Neuronal stem cell (in vitro differentiated cells): ENCODE data around the gene KLF15.
A peak's percentile ranks its signal among the peaks of the same experiment; 100 is the strongest.

Experiments
- DNase-seq: peaks from one replicate; pipeline ENCODE4 v3.0.0-alpha.2; 2013; ENCODE audit warnings: low spot score
- H2AFZ ChIP-seq: one replicate; pipeline ENCODE4 v1.6.1; 2013; ENCODE audit warnings: mild to moderate bottlenecking, low read length, inconsistent platforms
- H2AK5ac ChIP-seq: 2 replicates; pipeline ENCODE4 v1.6.1; 2013; ENCODE audit warnings: low read depth, mild to moderate bottlenecking, inconsistent platforms, low read length, moderate library complexity, mixed read lengths
- H2BK120ac ChIP-seq: 2 replicates; pipeline ENCODE4 v1.6.1; 2013; ENCODE audit warnings: low read depth, mild to moderate bottlenecking, inconsistent platforms, low read length, moderate library complexity, mixed read lengths
- H2BK12ac ChIP-seq: one replicate; pipeline ENCODE4 v1.6.1; 2013; ENCODE audit warnings: low read length, inconsistent platforms
- H2BK15ac ChIP-seq: 2 replicates; pipeline ENCODE4 v1.6.1; 2013; ENCODE audit warnings: mild to moderate bottlenecking, low read length, inconsistent platforms, mixed read lengths
- H2BK5ac ChIP-seq: one replicate; pipeline ENCODE4 v1.6.1; 2013; ENCODE audit warnings: inconsistent platforms, mild to moderate bottlenecking, low read length, moderate library complexity
- H3K14ac ChIP-seq: one replicate; pipeline ENCODE4 v1.6.1; 2013; ENCODE audit warnings: low read length, inconsistent platforms
- H3K18ac ChIP-seq: 2 replicates; pipeline ENCODE4 v1.6.1; 2013; ENCODE audit warnings: low read length, inconsistent platforms
- H3K23ac ChIP-seq: 2 replicates; pipeline ENCODE4 v1.6.1; 2013; ENCODE audit warnings: low read depth, mild to moderate bottlenecking, mixed read lengths, low read length, inconsistent platforms; ENCODE audit not compliant: poor library complexity
- H3K27ac ChIP-seq: replicated peaks from 3 replicates; pipeline ENCODE4 v1.5.1; 2013; ENCODE audit warnings: low read length, inconsistent platforms
- H3K27me3 ChIP-seq, 3 experiments: 2 replicates each; pipeline ENCODE4 v1.6.1; 2013; ENCODE audit warnings: low read length in 3 of 3, mild to moderate bottlenecking in 2 of 3, inconsistent platforms in 1 of 3, low read depth in 1 of 3, mixed read lengths in 1 of 3, moderate library complexity in 1 of 3; ENCODE audit not compliant: control insufficient read depth in 3 of 3, insufficient read depth in 3 of 3
- H3K36me3 ChIP-seq, 2 donors: replicated peaks in 1 of 2; 2 replicates each; pipeline ENCODE4 v1.6.1; 2013; ENCODE audit warnings: low read length in 2 of 2; ENCODE audit not compliant: control insufficient read depth in 2 of 2, insufficient read depth in 2 of 2
- H3K4ac ChIP-seq: 2 replicates; pipeline ENCODE4 v1.6.1; 2013; ENCODE audit warnings: inconsistent platforms, mild to moderate bottlenecking, low read length, moderate library complexity
- H3K4me1 ChIP-seq, 2 donors: 1 replicate in 1 of 2; 2 replicates in 1 of 2; pipeline ENCODE4 v1.6.1; 2013; ENCODE audit warnings: low read length in 2 of 2, low read depth in 1 of 2; ENCODE audit not compliant: control insufficient read depth in 2 of 2, insufficient read depth in 1 of 2
- H3K4me2 ChIP-seq: one replicate; pipeline ENCODE4 v1.6.1; 2013; ENCODE audit warnings: mild to moderate bottlenecking, low read length, inconsistent platforms; ENCODE audit not compliant: insufficient read depth, poor library complexity, severe bottlenecking
- H3K4me3 ChIP-seq, 2 donors: 2 replicates each; pipeline ENCODE4 v1.5.1; 2013; ENCODE audit warnings: low read length in 2 of 2, mild to moderate bottlenecking in 2 of 2, inconsistent platforms in 1 of 2, moderate library complexity in 1 of 2
- H3K79me1 ChIP-seq: one replicate; pipeline ENCODE4 v1.6.1; 2013; ENCODE audit warnings: low read depth, mild to moderate bottlenecking, inconsistent platforms, low read length, moderate library complexity
- H3K9ac ChIP-seq: one replicate; pipeline ENCODE4 v1.6.1; 2013; ENCODE audit warnings: mild to moderate bottlenecking, low read depth, low read length, inconsistent platforms; ENCODE audit not compliant: poor library complexity
- H3K9me3 ChIP-seq, 2 donors: replicated peaks in 1 of 2; 2 replicates each; pipeline versions ENCODE3 to v1.6.1; 2013; ENCODE audit warnings: low read length in 2 of 2, mild to moderate bottlenecking in 2 of 2, inconsistent platforms in 1 of 2, low read depth in 1 of 2, mixed read lengths in 1 of 2, moderate library complexity in 1 of 2; ENCODE audit not compliant: control insufficient read depth in 2 of 2, insufficient read depth in 1 of 2
- H4K8ac ChIP-seq: one replicate; pipeline ENCODE4 v1.6.1; 2013; ENCODE audit warnings: low read depth, mild to moderate bottlenecking, inconsistent platforms, low read length, moderate library complexity
- H4K91ac ChIP-seq: one replicate; pipeline ENCODE4 v1.6.1; 2013; ENCODE audit warnings: low read length, low read depth, mild to moderate bottlenecking, inconsistent platforms; ENCODE audit not compliant: poor library complexity
- WGBS, 2 donors: extraction: QIAGEN DNeasy Blood & Tissue Kit; methylation state at CpG; one replicate each; pipeline ENCODE4 v1.1.7; 2013; ENCODE audit warnings: missing lambda C conversion rate in 2 of 2, mixed read lengths in 1 of 2; ENCODE audit not compliant: insufficient read length in 2 of 2, insufficient replicate concordance in 1 of 2; ENCODE audit errors: extremely low coverage in 2 of 2; 5-methylcytosine and 5-hydroxymethylcytosine counted together

The KLF15 gene

DNA sequence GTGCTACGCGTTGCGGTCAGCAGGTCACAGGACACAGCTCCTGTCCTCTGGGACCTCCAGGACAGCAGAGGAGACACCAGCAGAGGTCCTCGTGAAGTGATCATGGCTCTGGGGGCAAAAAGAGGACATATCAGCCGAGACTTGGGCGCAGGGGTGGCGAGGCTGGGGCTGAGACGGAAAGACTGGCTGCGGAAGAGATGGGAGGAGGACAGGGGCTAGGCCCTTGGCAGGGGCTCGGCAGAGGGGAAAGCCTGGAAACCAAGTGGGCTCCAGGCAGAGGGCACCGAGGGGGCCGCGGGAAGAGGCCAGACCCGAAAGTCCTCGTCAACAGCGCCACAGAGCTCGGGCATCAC, 32.6 kb upstream of the KLF15 start:
- Histone ChIP-seq H3K27me3 (peaks cover 0 to 36% (median 8%) of the 10 kb centered on the region in 3 experiments), H2BK5ac (peak overlapping the region; percentile 0), H3K4ac (no peak overlapping the region), H4K91ac (no peak overlapping the region), H3K9ac (no peak overlapping the region), H3K14ac (peak overlapping the region; percentile 39), H3K9me3 (no peaks in the 10 kb centered on the region), H3K4me2 (peak overlapping the region; percentile 29), H3K18ac (peak overlapping the region; percentile 93), H2BK15ac (peak overlapping the region; percentile 82), H3K23ac (peak overlapping the region; percentile 8), H3K4me1 (peaks cover 6 to 12% of the 10 kb centered on the region in 2 donors), H3K27ac (no peak overlapping the region), H2BK12ac (peak overlapping the region; percentile 97), H3K36me3 (no peaks in the 10 kb centered on the region), H2AFZ (peak overlapping the region; percentile 92), H4K8ac (peak overlapping the region; percentile 99), H2BK120ac (no peak overlapping the region), H2AK5ac (no peak overlapping the region), H3K79me1 (no peaks in the 10 kb centered on the region), H3K4me3 (no peak overlapping the region)
- WGBS, 2 donors, result no CpG with 5 or more reads among the region's 17 CpGs
- no peak for DNase-seq

DNA sequence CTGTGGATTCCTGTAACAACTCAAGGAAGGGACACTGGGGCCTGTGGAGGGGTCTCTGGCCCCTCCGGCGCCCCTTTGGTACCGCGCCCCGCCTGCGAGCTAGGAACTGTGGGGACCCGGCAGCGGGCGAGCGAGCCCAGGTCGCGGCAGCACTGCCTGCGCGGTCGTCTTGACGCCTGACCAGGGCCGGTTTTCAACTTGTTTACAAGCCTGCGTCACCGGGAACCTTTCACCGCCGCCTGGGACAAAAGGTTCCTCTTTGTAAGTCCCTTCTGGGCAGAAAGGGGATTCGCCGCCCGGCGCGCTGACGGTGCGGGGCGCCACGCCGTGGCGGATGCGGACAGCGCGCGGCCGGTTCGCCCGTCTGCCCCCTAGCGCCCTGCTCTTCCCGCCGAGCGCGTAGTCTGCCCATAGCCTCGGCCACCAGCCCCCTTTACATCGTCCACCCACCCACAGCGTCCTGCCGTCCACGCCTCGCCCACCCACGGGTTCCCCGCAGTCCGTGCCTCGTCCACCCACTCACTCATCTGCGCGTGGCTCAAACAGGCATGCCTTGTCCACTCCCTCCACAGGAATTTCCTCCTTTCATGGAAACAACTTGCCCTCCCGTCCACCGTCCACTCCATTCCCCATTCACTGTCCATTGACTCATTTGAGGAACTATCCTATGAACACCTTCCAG, 32.0 kb upstream of the KLF15 start:
- Histone ChIP-seq H3K9me3 (no peaks in the 10 kb centered on the region), H3K27me3 (peaks cover 0 to 36% (median 8%) of the 10 kb centered on the region in 3 experiments)

DNA sequence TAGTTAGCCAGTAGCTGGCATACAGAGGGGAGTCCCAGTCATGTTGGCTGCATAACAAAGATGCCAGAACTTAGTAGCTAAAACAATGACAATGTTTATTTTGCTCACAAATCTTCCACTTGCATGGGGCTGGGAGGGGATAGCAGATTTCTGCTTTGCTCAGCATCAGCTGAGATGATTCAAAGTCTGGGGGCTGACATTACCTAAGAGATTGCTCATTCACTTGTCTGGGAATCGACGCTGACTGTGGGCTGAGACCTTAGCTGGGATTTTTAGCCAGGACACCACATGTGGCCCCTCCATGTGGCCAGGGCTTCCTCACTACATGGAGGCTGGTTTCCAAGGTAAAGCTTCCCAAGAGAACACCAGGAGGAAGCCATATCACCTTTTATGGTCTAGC, 24.8 kb upstream of the KLF15 start:
- no peak overlapping the region for H2AFZ ChIP-seq
- H2BK120ac ChIP-seq, result no peak overlapping the region
- H2BK15ac ChIP-seq, result no peak overlapping the region
- H3K23ac ChIP-seq, result no peak overlapping the region
- no peak overlapping the region for H3K14ac ChIP-seq
- no CpG with 5 or more reads among the region's 2 CpGs for WGBS, 2 donors
- no peak overlapping the region for H3K4me2 ChIP-seq
- no peak overlapping the region for H2AK5ac ChIP-seq
- no peak overlapping the region for H3K27ac ChIP-seq
- no peak for DNase-seq
- H4K91ac ChIP-seq, result no peak overlapping the region
- H4K8ac ChIP-seq, result no peak overlapping the region
- peaks cover 0 to 14% (median 0%) of the 10 kb centered on the region in 3 experiments for H3K27me3 ChIP-seq
- no peak overlapping the region for H2BK5ac ChIP-seq
- H3K9me3 ChIP-seq, result peaks cover 0 to 2% of the 10 kb centered on the region in 2 donors
- H3K18ac ChIP-seq, result no peak overlapping the region
- no peaks in the 10 kb centered on the region for H3K79me1 ChIP-seq
- H3K36me3 ChIP-seq, result no peaks in the 10 kb centered on the region
- H3K4ac ChIP-seq, result no peak overlapping the region
- H2BK12ac ChIP-seq, result no peak overlapping the region
- H3K4me3 ChIP-seq, result no peak overlapping the region
- H3K9ac ChIP-seq, result no peak overlapping the region
- H3K4me1 ChIP-seq, result peaks cover 0 to 4% of the 10 kb centered on the region in 2 donors

More for the DNA sequence above, 32.0 kb upstream of the KLF15 start:
- WGBS, 2 donors, result no CpG with 5 or more reads among the region's 58 CpGs
- Histone ChIP-seq H3K9ac (no peak overlapping the region), H3K36me3 (no peaks in the 10 kb centered on the region), H2AK5ac (no peak overlapping the region), H3K27ac (no peak overlapping the region), H3K23ac (peak overlapping the region; percentile 8), H3K79me1 (no peaks in the 10 kb centered on the region), H2BK15ac (peak overlapping the region; percentile 82), H3K4me3 (no peak overlapping the region), H2BK120ac (peak overlapping the region; percentile 99), H3K4me2 (peak overlapping the region; percentile 59), H4K8ac (peak overlapping the region; percentile 99), H3K14ac (peak overlapping the region; percentile 39), H3K4ac (no peak overlapping the region), H4K91ac (no peak overlapping the region), H2BK12ac (peak overlapping the region; percentile 97), H3K4me1 (peaks cover 2 to 9% of the 10 kb centered on the region in 2 donors), H3K18ac (peak overlapping the region; percentile 97), H2AFZ (peak overlapping the region; percentile 92), H2BK5ac (peak overlapping the region; percentile 0)
- peak; percentile 89 for DNase-seq

DNA sequence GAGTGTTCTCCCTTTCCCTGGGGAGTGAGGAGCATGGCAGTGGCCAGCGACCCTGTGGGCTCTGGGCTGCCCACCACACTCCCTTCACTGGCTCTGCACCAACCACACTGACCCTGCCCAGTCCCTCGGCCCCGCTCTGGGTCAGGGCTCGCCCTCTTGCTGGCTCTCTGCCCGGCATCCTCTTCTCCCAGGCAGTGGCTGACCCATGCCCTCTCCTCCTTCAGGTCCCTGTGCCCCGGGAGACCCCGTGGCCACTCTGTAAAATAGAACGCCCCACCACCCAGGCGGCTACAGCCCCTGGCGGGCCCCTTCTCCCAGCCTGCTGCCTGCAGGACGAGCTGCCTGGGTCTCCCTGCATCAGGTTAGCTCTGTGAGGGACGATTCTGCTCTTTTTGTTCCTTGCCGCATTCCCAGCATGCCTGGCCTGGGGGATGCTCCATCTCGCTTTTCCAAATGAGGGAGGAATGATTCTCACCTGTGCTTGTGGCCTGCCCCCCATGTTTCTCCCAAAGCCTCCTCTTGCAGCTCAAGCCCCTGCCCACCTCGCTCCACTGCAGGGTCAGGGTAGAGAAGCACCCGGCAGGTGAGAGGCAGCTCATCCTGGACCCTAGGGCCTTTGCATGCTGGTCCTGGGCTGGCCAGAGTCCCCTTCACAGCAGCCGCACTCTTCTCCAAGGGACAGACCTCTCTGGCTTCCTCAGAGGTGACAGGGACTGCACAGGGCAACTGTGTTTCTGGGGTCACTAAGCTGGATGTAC, 23.0 kb upstream of the KLF15 start:
- H3K4ac ChIP-seq, result no peak overlapping the region
- H3K4me2 ChIP-seq, result no peak overlapping the region
- peak overlapping the region; percentile 88 for H3K18ac ChIP-seq
- H3K36me3 ChIP-seq, result no peaks in the 10 kb centered on the region
- no peak overlapping the region for H3K27ac ChIP-seq
- H3K4me1 ChIP-seq, result peaks cover 0 to 4% of the 10 kb centered on the region in 2 donors
- H2BK120ac ChIP-seq, result no peak overlapping the region
- peak overlapping the region; percentile 76 for H4K8ac ChIP-seq
- WGBS, 2 donors, result no CpG with 5 or more reads among the region's 17 CpGs
- no peak for DNase-seq
- no peak overlapping the region for H2AFZ ChIP-seq
- peaks cover 0 to 21% (median 0%) of the 10 kb centered on the region in 3 experiments for H3K27me3 ChIP-seq
- no peak overlapping the region for H3K9ac ChIP-seq
- H2BK15ac ChIP-seq, result peak overlapping the region; percentile 79
- H3K23ac ChIP-seq, result no peak overlapping the region
- H3K4me3 ChIP-seq, result no peak overlapping the region
- no peak overlapping the region for H4K91ac ChIP-seq
- H2BK5ac ChIP-seq, result peak overlapping the region; percentile 68
- peak overlapping the region; percentile 12 for H3K14ac ChIP-seq
- H3K9me3 ChIP-seq, result peaks cover 0 to 2% of the 10 kb centered on the region in 2 donors
- no peak overlapping the region for H2BK12ac ChIP-seq
- H2AK5ac ChIP-seq, result peak overlapping the region; percentile 82
- no peaks in the 10 kb centered on the region for H3K79me1 ChIP-seq
